OCI-LY3 (cell line): ENCODE results near the gene CDC42BPA.

Experiments
- CTCF ChIP-seq: fragments of 200-600, 300-600 bp; sonication (generic); IDR thresholded peaks from 2 replicates; pipeline ENCODE4 v1.5.1; 2014; ENCODE audit warnings: antibody characterized with exemption, low read length, low read depth
- EZH2phosphoT487 ChIP-seq: fragments of 200-600 bp; shearing (Covaris generic); IDR thresholded peaks from 2 replicates; pipeline ENCODE4 v1.6.1; 2018; ENCODE audit warnings: antibody characterized with exemption, mixed run types, low read depth

- no peak for TF ChIP-seq EZH2phosphoT487
- TF ChIP-seq CTCF = no peak
These were observed 326.4 kb downstream of the CDC42BPA start for GRCh38 chr1:226991920-226992319.
